Choroid plexus epithelial cell (primary cell): Measurements from ENCODE around the gene SMKR1.

Source experiments
- DNase-seq: peaks from one replicate; pipeline ENCODE4 v3.0.0-alpha.2; 2010; ENCODE audit warnings: low read depth
- H3K4me3 ChIP-seq: 2 replicates; pipeline ENCODE4 v1.5.1; 2011; ENCODE audit warnings: low read depth, mild to moderate bottlenecking, control low read depth, low read length, moderate library complexity
- TF ChIP-seq, protein P1 (sequence below): conservative IDR thresholded peaks from 2 replicates; pipeline ENCODE4 v1.5.1; 2011; ENCODE audit warnings: low read depth, mild to moderate bottlenecking, control low read depth, inconsistent platforms, low read length, moderate library complexity

SMKR1 gene

DNA sequence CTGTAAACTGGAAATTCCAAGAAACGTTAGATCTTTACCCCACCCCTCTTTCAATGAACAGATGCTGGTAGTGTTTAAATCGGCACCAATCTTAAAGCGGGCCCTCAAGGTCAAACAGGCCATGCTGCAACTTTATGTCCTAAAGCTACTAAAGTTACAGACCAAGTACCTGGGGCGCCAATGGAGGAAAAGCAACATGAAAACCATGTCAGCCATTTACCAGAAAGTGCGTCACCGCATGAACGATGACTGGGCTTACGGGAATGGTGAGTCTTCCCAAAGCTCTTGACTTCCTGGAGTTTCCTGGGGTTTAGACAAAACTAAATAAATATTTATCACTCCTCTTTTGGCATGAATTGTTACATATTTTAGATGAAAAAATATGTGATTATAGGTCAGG, 19.6 kb upstream of the SMKR1 start:
- DNase-seq, result no peak
- no peak overlapping the region for H3K4me3 ChIP-seq
- TF ChIP-seq, protein P1, sequence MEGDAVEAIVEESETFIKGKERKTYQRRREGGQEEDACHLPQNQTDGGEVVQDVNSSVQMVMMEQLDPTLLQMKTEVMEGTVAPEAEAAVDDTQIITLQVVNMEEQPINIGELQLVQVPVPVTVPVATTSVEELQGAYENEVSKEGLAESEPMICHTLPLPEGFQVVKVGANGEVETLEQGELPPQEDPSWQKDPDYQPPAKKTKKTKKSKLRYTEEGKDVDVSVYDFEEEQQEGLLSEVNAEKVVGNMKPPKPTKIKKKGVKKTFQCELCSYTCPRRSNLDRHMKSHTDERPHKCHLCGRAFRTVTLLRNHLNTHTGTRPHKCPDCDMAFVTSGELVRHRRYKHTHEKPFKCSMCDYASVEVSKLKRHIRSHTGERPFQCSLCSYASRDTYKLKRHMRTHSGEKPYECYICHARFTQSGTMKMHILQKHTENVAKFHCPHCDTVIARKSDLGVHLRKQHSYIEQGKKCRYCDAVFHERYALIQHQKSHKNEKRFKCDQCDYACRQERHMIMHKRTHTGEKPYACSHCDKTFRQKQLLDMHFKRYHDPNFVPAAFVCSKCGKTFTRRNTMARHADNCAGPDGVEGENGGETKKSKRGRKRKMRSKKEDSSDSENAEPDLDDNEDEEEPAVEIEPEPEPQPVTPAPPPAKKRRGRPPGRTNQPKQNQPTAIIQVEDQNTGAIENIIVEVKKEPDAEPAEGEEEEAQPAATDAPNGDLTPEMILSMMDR, result no peak

DNA sequence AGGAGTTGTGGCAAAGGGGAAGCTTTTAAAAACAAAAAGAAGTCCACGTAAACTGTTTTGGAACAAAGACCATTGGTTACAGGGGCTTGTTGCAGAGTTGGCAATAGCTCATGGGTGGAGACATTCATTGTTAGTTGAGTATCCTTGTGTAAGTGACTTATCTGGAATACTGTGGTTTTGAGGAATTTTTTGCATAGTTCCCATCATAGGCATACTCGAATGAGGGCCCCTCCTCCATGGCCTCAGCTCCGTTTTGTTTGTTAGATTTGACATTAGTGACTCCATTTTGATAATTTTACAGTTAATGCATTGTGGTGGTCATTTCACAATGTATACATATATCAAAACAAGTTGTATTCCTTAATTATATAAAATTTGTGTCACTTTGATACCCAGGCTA, 12.8 kb upstream of the SMKR1 start:
- peak; percentile 80 for DNase-seq
- TF ChIP-seq, protein P1, result no peak
- H3K4me3 ChIP-seq, result no peak overlapping the region

DNA sequence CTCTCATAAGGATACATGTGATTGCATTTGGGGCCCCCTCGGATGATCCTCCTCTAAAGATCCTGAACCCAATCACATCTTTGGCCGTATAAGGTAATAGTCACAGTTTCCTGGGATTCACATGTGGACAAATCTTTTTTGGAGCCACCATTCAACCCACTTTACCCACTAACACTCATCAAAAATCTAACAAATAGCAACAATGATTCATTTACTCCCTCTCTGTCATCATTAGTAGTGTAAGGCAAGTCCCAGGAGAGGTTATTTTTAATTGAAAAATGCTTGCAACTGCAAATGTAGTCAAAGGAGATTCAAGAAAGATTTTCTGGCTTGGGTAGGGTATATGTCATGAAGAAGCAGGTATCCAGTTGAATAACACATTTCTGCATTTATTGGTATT, 9.9 kb upstream of the SMKR1 start:
- DNase-seq, result no peak
- TF ChIP-seq, protein P1, result no peak
- no peak overlapping the region for H3K4me3 ChIP-seq

DNA sequence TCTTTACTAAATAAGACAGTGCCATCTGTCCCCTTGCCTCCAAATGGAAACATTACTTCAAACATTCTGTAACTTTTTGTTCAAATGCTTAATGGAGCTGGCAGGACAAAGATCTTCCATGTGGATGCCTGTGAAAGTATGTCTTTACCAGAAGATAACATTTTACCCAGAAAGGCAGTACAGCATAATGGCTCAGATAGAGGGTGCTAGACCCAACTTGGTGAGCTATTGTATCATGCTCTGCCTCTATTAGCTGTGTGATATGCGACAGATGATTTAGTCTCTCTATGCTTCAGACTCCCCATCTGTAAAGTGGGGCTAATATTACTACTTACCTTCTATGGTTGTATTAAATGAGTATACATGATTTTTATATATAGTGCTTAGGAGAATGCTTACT, 8.8 kb upstream of the SMKR1 start:
- TF ChIP-seq, protein P1, result peak; percentile 48
- no peak overlapping the region for H3K4me3 ChIP-seq
- DNase-seq, result peak; percentile 50

DNA sequence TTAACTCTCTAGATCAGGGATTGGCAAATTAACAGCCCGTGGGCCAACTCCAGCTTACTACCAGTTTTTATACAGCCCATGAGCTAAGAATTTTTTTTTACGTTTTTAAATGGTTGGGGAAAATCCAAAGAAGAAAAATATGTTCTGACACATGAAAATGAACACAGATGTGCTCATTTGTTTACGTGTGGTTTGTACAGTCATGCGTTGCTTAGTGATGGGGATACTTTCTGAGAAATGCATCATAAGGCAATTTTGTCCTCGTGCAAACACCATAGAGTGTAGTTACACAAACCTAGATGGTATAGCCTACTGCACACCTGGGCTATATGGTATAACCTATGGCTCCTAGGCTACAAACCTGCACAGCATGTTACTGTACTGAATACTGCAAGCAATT, 8.3 kb upstream of the SMKR1 start:
- peak; percentile 91 for DNase-seq
- TF ChIP-seq, protein P1, result no peak
- H3K4me3 ChIP-seq, result no peak overlapping the region

DNA sequence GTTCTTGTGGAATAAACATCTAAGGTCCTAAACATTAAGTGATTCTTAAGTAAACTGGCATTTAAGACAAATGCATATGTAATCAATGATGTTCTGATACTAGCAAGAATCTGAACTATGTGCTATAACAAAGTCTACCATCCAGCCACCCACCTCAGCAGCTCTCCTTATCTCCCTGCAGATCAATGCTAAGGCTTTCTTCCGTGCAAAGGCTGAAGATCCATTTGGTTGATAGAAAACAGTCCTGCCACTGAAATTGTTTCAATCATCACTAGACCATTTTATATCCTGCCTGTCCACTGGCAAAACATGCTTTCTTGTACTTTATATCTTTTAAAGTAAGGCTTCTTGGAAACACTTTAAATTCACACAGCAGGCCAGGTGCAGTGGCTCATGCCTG, 6.3 kb upstream of the SMKR1 start:
- no peak overlapping the region for H3K4me3 ChIP-seq
- DNase-seq, result no peak
- TF ChIP-seq, protein P1, result no peak

DNA sequence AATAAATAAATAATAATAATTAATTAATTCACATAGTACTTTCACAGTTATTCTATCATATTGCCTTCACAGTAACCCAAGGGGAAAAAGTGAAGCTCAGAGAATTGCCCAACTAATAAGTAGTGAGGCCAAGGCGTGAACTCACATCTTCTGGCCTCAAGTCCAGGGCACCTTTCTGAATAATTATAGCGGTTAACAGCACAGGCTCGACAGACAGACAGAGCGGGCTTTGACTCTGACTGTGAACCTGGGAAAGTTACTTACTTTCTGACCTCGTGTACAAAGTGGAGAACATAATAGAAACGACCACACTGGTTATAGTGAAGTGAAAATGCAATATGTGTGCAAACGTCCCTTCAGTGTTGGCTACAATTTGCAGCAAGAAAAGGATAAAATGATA, 5.7 kb upstream of the SMKR1 start:
- H3K4me3 ChIP-seq, result no peak overlapping the region
- no peak for DNase-seq
- TF ChIP-seq, protein P1, result no peak
